HEK293 (cell line): ENCODE results near the gene HERPUD2.

ENCODE experiments used
- CTCF ChIA-PET: fragments of 350-600 bp; formaldehyde crosslinking; extraction: SDS; loops from one replicate; lab custom pipeline; 2021; ENCODE audit warnings: antibody characterized with exemption; lab: Yijun Ruan, JAX
- POLR2A ChIA-PET: fragments of 300-600 bp; formaldehyde crosslinking; extraction: SDS; loops from one replicate; lab custom pipeline; 2020; ENCODE audit warnings: antibody characterized with exemption, inconsistent platforms; lab: Yijun Ruan, JAX
- H3K27ac ChIP-seq: fragments of 200-500 bp; sonication (Bioruptor generic); 2 replicates; pipeline ENCODE4 v1.5.1; 2014; ENCODE audit warnings: low read depth, low read length, control low read depth, inconsistent platforms; ENCODE audit errors: extremely low read depth
- H3K36me3 ChIP-seq, 2 experiments: fragments of 200-500 bp in 1 of 2; sonication (Bioruptor generic) in 1 of 2; 1 replicate in 1 of 2; 2 replicates in 1 of 2; pipeline ENCODE4 v1.5.1; 2014 to 2017; ENCODE audit warnings: inconsistent platforms in 2 of 2, low read length in 2 of 2; ENCODE audit not compliant: control insufficient read depth in 2 of 2, insufficient read depth in 1 of 2
- H3K4me1 ChIP-seq: fragments of 200-500 bp; sonication (Bioruptor generic); 2 replicates; pipeline ENCODE4 v1.5.1; 2014; ENCODE audit warnings: mild to moderate bottlenecking, low read length, inconsistent platforms; ENCODE audit not compliant: control insufficient read depth, insufficient read depth
- H3K4me3 ChIP-seq: 2 replicates; pipeline ENCODE4 v1.5.1; 2011; ENCODE audit warnings: low read depth, mild to moderate bottlenecking, control low read depth, low read length, moderate library complexity
- H3K9me3 ChIP-seq: fragments of 200-500 bp; sonication (Bioruptor generic); 2 replicates; pipeline ENCODE4 v1.5.1; 2014; ENCODE audit warnings: low read depth, low read length, inconsistent platforms; ENCODE audit not compliant: control insufficient read depth, insufficient read depth
- BCL11A ChIP-seq: fragments of 450-650 bp; formaldehyde crosslinking; IDR thresholded peaks from 2 replicates; pipeline ENCODE4 v1.5.1; 2016; ENCODE audit warnings: low read depth, missing biosample characterization, missing genetic modification characterization
- EGR2 ChIP-seq: fragments of 450-650 bp; formaldehyde crosslinking; IDR thresholded peaks from 2 replicates; pipeline ENCODE4 v1.5.1; 2016; ENCODE audit warnings: low read depth, missing biosample characterization, missing genetic modification characterization
- GLIS1 ChIP-seq: fragments of 450-650 bp; formaldehyde crosslinking; IDR thresholded peaks from 2 replicates; pipeline ENCODE4 v1.5.1; 2016; ENCODE audit warnings: missing biosample characterization, missing genetic modification characterization
- KLF1 ChIP-seq: fragments of 450-650 bp; formaldehyde crosslinking; IDR thresholded peaks from 2 replicates; pipeline ENCODE4 v1.5.1; 2016; ENCODE audit warnings: missing biosample characterization, missing genetic modification characterization
- KLF7 ChIP-seq: fragments of 450-650 bp; formaldehyde crosslinking; IDR thresholded peaks from 2 replicates; pipeline ENCODE4 v1.5.1; 2016; ENCODE audit warnings: missing biosample characterization, missing genetic modification characterization, borderline replicate concordance
- KLF8 ChIP-seq: fragments of 450-650 bp; formaldehyde crosslinking; IDR thresholded peaks from 2 replicates; pipeline ENCODE4 v1.5.1; 2016; ENCODE audit warnings: missing biosample characterization, missing genetic modification characterization
- KLF9 ChIP-seq: fragments of 450-650 bp; formaldehyde crosslinking; IDR thresholded peaks from 2 replicates; pipeline ENCODE4 v1.5.1; 2016; ENCODE audit warnings: missing biosample characterization, missing genetic modification characterization, low read depth
- OVOL3 ChIP-seq: fragments of 450-650 bp; formaldehyde crosslinking; IDR thresholded peaks from 2 replicates; pipeline ENCODE4 v1.5.1; 2016; ENCODE audit warnings: missing biosample characterization, missing genetic modification characterization
- SCRT1 ChIP-seq: fragments of 450-650 bp; formaldehyde crosslinking; IDR thresholded peaks from 2 replicates; pipeline ENCODE4 v1.5.1; 2016; ENCODE audit warnings: missing biosample characterization, missing genetic modification characterization, borderline replicate concordance
- SCRT2 ChIP-seq: fragments of 450-650 bp; formaldehyde crosslinking; IDR thresholded peaks from 2 replicates; pipeline ENCODE4 v1.5.1; 2016; ENCODE audit warnings: missing biosample characterization, missing genetic modification characterization
- SETDB1 ChIP-seq: IDR thresholded peaks from one replicate; pipeline ENCODE4 v1.6.1; 2017; ENCODE audit warnings: mild to moderate bottlenecking, low read length, moderate library complexity, mixed read lengths; ENCODE audit not compliant: insufficient read length
- SP3 ChIP-seq: fragments of 450-650 bp; formaldehyde crosslinking; IDR thresholded peaks from 2 replicates; pipeline ENCODE4 v1.5.1; 2016; ENCODE audit warnings: missing biosample characterization, missing genetic modification characterization
- YY2 ChIP-seq: fragments of 450-650 bp; formaldehyde crosslinking; IDR thresholded peaks from 2 replicates; pipeline ENCODE4 v1.5.1; 2016; ENCODE audit warnings: missing biosample characterization, missing genetic modification characterization
- ZBTB11 ChIP-seq: fragments of 450-650 bp; formaldehyde crosslinking; conservative IDR thresholded peaks from 2 replicates; pipeline ENCODE4 v1.5.1; 2016; ENCODE audit warnings: low read depth, missing biosample characterization, missing genetic modification characterization
- ZBTB17 ChIP-seq: fragments of 450-650 bp; formaldehyde crosslinking; IDR thresholded peaks from 2 replicates; pipeline ENCODE4 v1.5.1; 2016; ENCODE audit warnings: missing biosample characterization, missing genetic modification characterization
- ZBTB21 ChIP-seq: fragments of 450-650 bp; formaldehyde crosslinking; IDR thresholded peaks from 2 replicates; pipeline ENCODE4 v1.5.1; 2017; ENCODE audit warnings: missing biosample characterization, missing genetic modification characterization
- ZBTB48 ChIP-seq: fragments of 450-650 bp; formaldehyde crosslinking; IDR thresholded peaks from 2 replicates; pipeline ENCODE4 v1.5.1; 2016; ENCODE audit warnings: missing biosample characterization, missing genetic modification characterization
- ZBTB8A ChIP-seq: fragments of 450-650 bp; formaldehyde crosslinking; IDR thresholded peaks from 2 replicates; pipeline ENCODE4 v1.5.1; 2016; ENCODE audit warnings: missing biosample characterization, missing genetic modification characterization
- ZFHX2 ChIP-seq: fragments of 450-650 bp; formaldehyde crosslinking; conservative IDR thresholded peaks from 2 replicates; pipeline ENCODE4 v1.5.1; 2016; ENCODE audit warnings: missing biosample characterization, missing genetic modification characterization
- ZIC2 ChIP-seq: fragments of 450-650 bp; formaldehyde crosslinking; IDR thresholded peaks from 2 replicates; pipeline ENCODE4 v1.5.1; 2016; ENCODE audit warnings: missing biosample characterization, missing genetic modification characterization
- ZNF112 ChIP-seq: fragments of 450-650 bp; formaldehyde crosslinking; IDR thresholded peaks from 2 replicates; pipeline ENCODE4 v1.5.0; 2017; ENCODE audit warnings: missing biosample characterization, missing genetic modification characterization
- ZNF140 ChIP-seq: fragments of 450-650 bp; formaldehyde crosslinking; IDR thresholded peaks from 2 replicates; pipeline ENCODE4 v1.5.1; 2016; ENCODE audit warnings: missing biosample characterization, missing genetic modification characterization
- ZNF341 ChIP-seq: fragments of 450-650 bp; formaldehyde crosslinking; IDR thresholded peaks from 2 replicates; pipeline ENCODE4; 2016; ENCODE audit warnings: low read depth, missing biosample characterization, missing genetic modification characterization
- ZNF394 ChIP-seq: fragments of 450-650 bp; formaldehyde crosslinking; IDR thresholded peaks from 2 replicates; pipeline ENCODE4 v1.5.1; 2016; ENCODE audit warnings: missing biosample characterization, missing genetic modification characterization, mild to moderate bottlenecking, moderate library complexity, borderline replicate concordance
- ZNF501 ChIP-seq: fragments of 450-650 bp; formaldehyde crosslinking; IDR thresholded peaks from 2 replicates; pipeline ENCODE4 v1.5.1; 2016; ENCODE audit warnings: missing biosample characterization, missing genetic modification characterization
- ZNF521 ChIP-seq: fragments of 450-650 bp; formaldehyde crosslinking; IDR thresholded peaks from 2 replicates; pipeline ENCODE4 v1.5.1; 2017; ENCODE audit warnings: missing biosample characterization, mild to moderate bottlenecking, missing genetic modification characterization
- ZNF580 ChIP-seq: fragments of 450-650 bp; formaldehyde crosslinking; IDR thresholded peaks from 2 replicates; pipeline ENCODE4 v1.5.1; 2016; ENCODE audit warnings: missing biosample characterization, missing genetic modification characterization
- ZNF600 ChIP-seq: fragments of 450-650 bp; formaldehyde crosslinking; IDR thresholded peaks from 2 replicates; pipeline ENCODE4 v1.5.1; 2016; ENCODE audit warnings: missing biosample characterization, missing genetic modification characterization
- ZNF629 ChIP-seq: fragments of 450-650 bp; formaldehyde crosslinking; IDR thresholded peaks from 2 replicates; pipeline ENCODE4 v1.5.1; 2017; ENCODE audit warnings: missing biosample characterization, missing genetic modification characterization
- ZNF792 ChIP-seq: fragments of 450-650 bp; formaldehyde crosslinking; IDR thresholded peaks from 2 replicates; pipeline ENCODE4 v1.5.1; 2016; ENCODE audit warnings: missing biosample characterization, missing genetic modification characterization
- ZNF837 ChIP-seq: fragments of 450-650 bp; formaldehyde crosslinking; IDR thresholded peaks from 2 replicates; pipeline ENCODE4 v1.5.1; 2016; ENCODE audit warnings: missing biosample characterization, missing genetic modification characterization
- ZNF843 ChIP-seq: fragments of 450-650 bp; formaldehyde crosslinking; IDR thresholded peaks from 2 replicates; pipeline ENCODE4 v1.5.1; 2016; ENCODE audit warnings: missing biosample characterization, missing genetic modification characterization
- TF ChIP-seq, protein P1 (sequence below): sonication (generic); formaldehyde crosslinking; IDR thresholded peaks from 2 replicates; pipeline ENCODE4 v1.8.1; 2022; ENCODE audit warnings: mild to moderate bottlenecking, moderate library complexity, missing genetic modification reagents
- TF ChIP-seq, protein P2 (sequence below): fragments of 450-650 bp; formaldehyde crosslinking; IDR thresholded peaks from 2 replicates; pipeline ENCODE4 v1.5.1; 2016; ENCODE audit warnings: missing biosample characterization, missing genetic modification characterization

The HERPUD2 gene

DNA sequence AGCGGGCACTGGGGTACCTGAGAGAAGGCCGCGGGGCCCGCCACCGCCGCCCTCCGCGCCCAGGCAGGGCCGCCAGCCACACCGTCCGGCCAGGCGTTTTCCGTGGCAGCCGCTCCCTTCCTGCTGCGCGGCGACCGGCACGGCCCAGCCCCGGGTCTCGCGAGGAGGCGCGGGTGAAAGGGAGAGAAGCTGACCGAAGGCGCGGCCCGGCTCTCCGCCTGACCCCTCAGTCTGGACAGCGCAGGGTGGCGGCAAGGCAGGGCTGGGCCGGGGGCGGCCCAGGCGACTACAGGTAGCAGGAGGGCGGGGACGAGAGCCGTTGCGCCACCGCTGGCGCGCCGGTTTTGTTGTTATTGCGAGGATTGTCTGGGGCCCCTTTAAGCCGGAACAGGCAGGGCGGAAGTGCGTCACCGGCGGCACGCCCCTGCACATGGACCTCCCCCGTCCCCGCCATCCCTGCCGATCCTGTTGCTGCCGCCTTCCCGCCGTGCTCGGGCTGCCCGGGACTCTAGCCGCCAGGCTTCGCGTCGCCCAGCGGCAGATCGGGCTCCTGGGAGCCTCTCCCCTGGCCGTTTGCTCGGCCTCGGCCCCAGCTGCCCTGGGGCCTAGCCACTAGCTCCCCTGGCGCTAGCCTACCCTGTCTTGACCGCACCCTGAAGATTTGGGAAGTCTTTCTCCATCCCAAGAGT, at the start of gene HERPUD2:
TSS of gene HERPUD2 (minus strand) at position 352 of the 689 bp plus-strand sequence. CDS start 805 bp downstream, outside the sequence.
- H3K9me3 ChIP-seq, result no peaks in the 10 kb centered on the region
- CTCF ChIA-PET, result interaction anchor here (1.0 to 2.7 kb wide), 3 partner anchors 13 to 70 kb away, joined by 4 to 11 read pairs (median 4); no protein-coding TSS in a partner anchor
- H3K4me1 ChIP-seq, result no peaks in the 10 kb centered on the region
- POLR2A ChIA-PET, result interaction anchor here (0.6 to 3.9 kb wide), 3 partner anchors 10 to 105 kb away, joined by 4 to 18 read pairs (median 5); partner anchors contain the start of gene SEPTIN7
- peaks cover 0 to 2% of the 10 kb centered on the region in 2 experiments; a peak in 1 of 3 replicates for H3K36me3 ChIP-seq
- H3K4me3 ChIP-seq, result peak within 1 kb of the TSS; percentile 90
- H3K27ac ChIP-seq, result peak within 1 kb of the TSS; percentile 78
- 0 out of 2 replicates have a peak, but pooled peaks have one; percentile 35 for TF ChIP-seq ZNF843 (tag by site-specific recombination)
- TF ChIP-seq ZNF837 (tag by site-specific recombination), result no peak
- TF ChIP-seq ZNF629 (tag by site-specific recombination), result peak; percentile 87
- no peak for TF ChIP-seq ZNF140
- TF ChIP-seq OVOL3 (tag by site-specific recombination), result peak; percentile 27; the same call in 1 of the 2 replicates
- TF ChIP-seq ZNF521 (tag by site-specific recombination), result no peak
- peak; percentile 77 for TF ChIP-seq SCRT1 (tag by site-specific recombination)
- TF ChIP-seq ZNF792, result no peak
- no peak; the same call in 1 of the 2 replicates for TF ChIP-seq EGR2 (tag by site-specific recombination)
- peak; percentile 93 for TF ChIP-seq KLF8 (tag by site-specific recombination)
- peak; percentile 40 for TF ChIP-seq ZNF600
- TF ChIP-seq ZIC2 (tag by site-specific recombination), result peak; percentile 59
- TF ChIP-seq KLF7 (tag by site-specific recombination), result peak; percentile 67; the same call in 1 of the 2 replicates
- peak; percentile 79 for TF ChIP-seq KLF1
- TF ChIP-seq ZBTB21, result peak; percentile 76
- peak; percentile 68; the same call in 1 of the 2 replicates for TF ChIP-seq ZNF501 (tag by site-specific recombination)
- TF ChIP-seq YY2 (tag by site-specific recombination), result peak; percentile 62; the same call in 1 of the 2 replicates
- peak; percentile 71; the same call in 1 of the 2 replicates for TF ChIP-seq ZNF394 (tag by site-specific recombination)
- TF ChIP-seq BCL11A (tag by site-specific recombination), result no peak
- peak; percentile 88 for TF ChIP-seq ZBTB17 (tag by site-specific recombination)
- peak; percentile 98 for TF ChIP-seq SCRT2 (tag by site-specific recombination)
- peak; percentile 80 for TF ChIP-seq ZBTB8A (tag by site-specific recombination)
- peak; percentile 92 for TF ChIP-seq ZBTB11 (tag by site-specific recombination)
- TF ChIP-seq, protein P1, sequence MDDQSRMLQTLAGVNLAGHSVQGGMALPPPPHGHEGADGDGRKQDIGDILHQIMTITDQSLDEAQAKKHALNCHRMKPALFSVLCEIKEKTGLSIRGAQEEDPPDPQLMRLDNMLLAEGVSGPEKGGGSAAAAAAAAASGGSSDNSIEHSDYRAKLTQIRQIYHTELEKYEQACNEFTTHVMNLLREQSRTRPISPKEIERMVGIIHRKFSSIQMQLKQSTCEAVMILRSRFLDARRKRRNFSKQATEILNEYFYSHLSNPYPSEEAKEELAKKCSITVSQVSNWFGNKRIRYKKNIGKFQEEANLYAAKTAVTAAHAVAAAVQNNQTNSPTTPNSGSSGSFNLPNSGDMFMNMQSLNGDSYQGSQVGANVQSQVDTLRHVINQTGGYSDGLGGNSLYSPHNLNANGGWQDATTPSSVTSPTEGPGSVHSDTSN, result peak; percentile 69; the same call in 1 of the 2 replicates
- TF ChIP-seq ZNF112 (tag by site-specific recombination), result no peak
- peak; percentile 40 for TF ChIP-seq GLIS1 (tag by site-specific recombination)
- TF ChIP-seq ZBTB48 (tag by site-specific recombination), result 0 out of 2 replicates have a peak, but pooled peaks have one; percentile 44
- peak; percentile 55 for TF ChIP-seq ZFHX2 (tag by site-specific recombination)
- TF ChIP-seq KLF9 (tag by site-specific recombination), result peak; percentile 96
- TF ChIP-seq ZNF341 (tag by site-specific recombination), result peak; percentile 93
- TF ChIP-seq ZNF580 (tag by site-specific recombination), result no peak
- peak; percentile 32 for TF ChIP-seq SETDB1
- TF ChIP-seq, protein P2, sequence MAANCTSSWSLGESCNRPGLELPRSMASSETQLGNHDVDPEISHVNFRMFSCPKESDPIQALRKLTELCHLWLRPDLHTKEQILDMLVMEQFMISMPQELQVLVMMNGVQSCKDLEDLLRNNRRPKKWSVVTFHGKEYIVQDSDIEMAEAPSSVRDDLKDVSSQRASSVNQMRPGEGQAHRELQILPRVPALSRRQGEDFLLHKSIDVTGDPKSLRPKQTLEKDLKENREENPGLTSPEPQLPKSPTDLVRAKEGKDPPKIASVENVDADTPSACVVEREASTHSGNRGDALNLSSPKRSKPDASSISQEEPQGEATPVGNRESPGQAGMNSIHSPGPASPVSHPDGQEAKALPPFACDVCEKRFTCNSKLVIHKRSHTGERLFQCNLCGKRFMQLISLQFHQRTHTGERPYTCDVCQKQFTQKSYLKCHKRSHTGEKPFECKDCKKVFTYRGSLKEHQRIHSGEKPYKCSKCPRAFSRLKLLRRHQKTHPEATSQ (tag by site-specific recombination), result no peak
- peak; percentile 81 for TF ChIP-seq SP3 (tag by site-specific recombination)
